DMS114 treated with DMSO at 0.1 percent for 48 hours (cell line): ENCODE measurements around the gene OLFM1.
"Not testable (repeated sequence)": the region's sequence is repeated elsewhere in the genome, so short reads cannot be mapped to it uniquely, and the experiment has no call there.

Experiments used
- DNase-seq: peaks from one replicate; lab custom pipeline; 2025; ENCODE audit not compliant: unreplicated experiment; lab: John Stamatoyannopoulos, UW

The OLFM1 gene

GRCh38 chr9:135105938-135106491, 18.5 kb downstream of the OLFM1 start:
- DNase-seq: no peak

GRCh38 chr9:135106551-135107270, 19.2 kb downstream of the OLFM1 start:
- DNase-seq: no peak

GRCh38 chr9:135107581-135108235, 20.2 kb downstream of the OLFM1 start:
- DNase-seq: no peak

GRCh38 chr9:135108831-135109510, 21.5 kb downstream of the OLFM1 start:
- DNase-seq: no peak

GRCh38 chr9:135109650-135110049, 22.2 kb downstream of the OLFM1 start:
- no peak for DNase-seq

- DNase-seq: no peak
Measured at GRCh38 chr9:135110416-135110815, 22.9 kb downstream of the OLFM1 start.

GRCh38 chr9:135111600-135111999, 24.1 kb downstream of the OLFM1 start:
- not testable (repeated sequence) for DNase-seq

- no peak for DNase-seq
Measured at GRCh38 chr9:135116371-135116770, 28.9 kb downstream of the OLFM1 start.

- no peak for DNase-seq
Measured at GRCh38 chr9:135116881-135117280, 29.4 kb downstream of the OLFM1 start.

GRCh38 chr9:135117281-135117680, 29.8 kb downstream of the OLFM1 start:
- no peak for DNase-seq

- DNase-seq: no peak
Measured at GRCh38 chr9:135119496-135120064, 32.1 kb downstream of the OLFM1 start.

- no peak for DNase-seq
Measured at GRCh38 chr9:135120249-135120648, 32.8 kb downstream of the OLFM1 start.

- DNase-seq: no peak
Measured at GRCh38 chr9:135122316-135122715, 34.8 kb downstream of the OLFM1 start.

- no peak for DNase-seq
Measured at GRCh38 chr9:135123126-135123772, 35.8 kb downstream of the OLFM1 start.

GRCh38 chr9:135123773-135124134, 36.3 kb downstream of the OLFM1 start:
- DNase-seq: no peak

- DNase-seq: no peak
Measured at GRCh38 chr9:135126451-135127187, 39.2 kb downstream of the OLFM1 start.

GRCh38 chr9:135127718-135128670, 40.5 kb downstream of the OLFM1 start:
- no peak for DNase-seq

- no peak for DNase-seq
Measured at GRCh38 chr9:135129137-135129695, 41.7 kb downstream of the OLFM1 start.
